ENCODE data around the gene ATG16L2. TPM values are rescaled to one million over a fixed set of nuclear protein-coding genes. Genes with fewer than 3 reads are reported as not detected.

The ATG16L2 gene
- total and polyA plus RNA-seq, 2 donors (not counting 3 experiments of a cell fraction or from before 2014, with no cell fraction given): 26.5 to 30.5 TPM

GRCh38 chr11:72872012-72872411, 57.8 kb downstream of the ATG16L2 start:
- dilution Hi-C loops (cut with MboI; ENCODE audit: extremely low pct_ligation_motif_present, low sequenced_read_pairs): no loop called here
- DNase-seq (ENCODE audit: low read depth, low spot score): no peak
- H3K9me3 ChIP-seq (replicated peaks; ENCODE audit: control insufficient read depth, insufficient read depth, low read length): no peaks in the 10 kb centered on the region

GRCh38 chr11:72875736-72876135, 61.5 kb downstream of the ATG16L2 start:
- H2AFZ ChIP-seq (ENCODE audit: low read depth, low read length): no peak overlapping the region
- H4K20me1 ChIP-seq (replicated peaks; ENCODE audit: control insufficient read depth, extremely low read depth, insufficient read depth, low read length): no peaks in the 10 kb centered on the region
- no peaks in the 10 kb centered on the region for H3K79me2 ChIP-seq (ENCODE audit: control insufficient read depth, insufficient read depth, low read length)
- peaks cover 2 to 3% of the 10 kb centered on the region in 2 experiments for H3K36me3 ChIP-seq (ENCODE audit: control insufficient read depth in 2 of 2, extremely low read depth in 1 of 2, insufficient read depth in 2 of 2, low read length in 2 of 2)
- no TSS peak for BruUV-seq (replicated peaks)
- FAIRE-seq: no peak
- no peak overlapping the region for H3K4me2 ChIP-seq (ENCODE audit: insufficient read depth, low read length)
- intact Hi-C loops (cut with micrococcal nuclease): no loop called here
- H3K9me3 ChIP-seq (replicated peaks; ENCODE audit: control insufficient read depth, insufficient read depth, low read length): no peaks in the 10 kb centered on the region
- no peaks in the 10 kb centered on the region for H3K27me3 ChIP-seq (ENCODE audit: control insufficient read depth in 2 of 2, insufficient read depth in 2 of 2, low read length in 2 of 2)
- POLR2A ChIA-PET: interaction anchor here (0.6 to 0.9 kb wide), 2 partner anchors 34 to 237 kb away, joined by 3 to 4 read pairs; no protein-coding TSS in a partner anchor
- no peak overlapping the region for H3K9ac ChIP-seq (replicated peaks; ENCODE audit: extremely low read depth, insufficient read depth, low read length)
- no peak for TF ChIP-seq JUN (IDR thresholded peaks at IDR 0.05; ENCODE audit: borderline replicate concordance, insufficient read depth, insufficient read length, low read depth)
- no peak for TF ChIP-seq CTCF (IDR thresholded peaks at IDR 0.05; ENCODE audit: extremely low read depth in 1 of 2, insufficient read depth in 1 of 2, low read depth in 1 of 2, low read length in 2 of 2)
- TF ChIP-seq MYC (IDR thresholded peaks at IDR 0.05; ENCODE audit: low read depth, low read length): no peak
- no peak for TF ChIP-seq GATA2 (IDR thresholded peaks at IDR 0.05; ENCODE audit: insufficient read depth, insufficient read length, low read depth, low read length)
- no peak for TF ChIP-seq EZH2 (IDR thresholded peaks at IDR 0.05; ENCODE audit: borderline replicate concordance, low read depth, low read length, severe bottlenecking)
- TF ChIP-seq POLR2A (IDR thresholded peaks at IDR 0.05; ENCODE audit: low read depth, low read length): no peak
- TF ChIP-seq MAX (IDR thresholded peaks at IDR 0.05; ENCODE audit: insufficient read depth, insufficient read length): no peak
- TF ChIP-seq POLR2AphosphoS5 (IDR thresholded peaks at IDR 0.05; ENCODE audit: insufficient read depth, low read depth, low read length): no peak
- TF ChIP-seq FOS (IDR thresholded peaks at IDR 0.05; ENCODE audit: borderline replicate concordance, insufficient read depth, low read length): no peak
- H3K9me1 ChIP-seq (replicated peaks; ENCODE audit: control insufficient read depth, extremely low read depth, insufficient read depth, low read length): no peaks in the 10 kb centered on the region
- H3K4me1 ChIP-seq (ENCODE audit: control insufficient read depth, extremely low read depth, insufficient read depth, low read length): no peaks in the 10 kb centered on the region
- dilution Hi-C loops (cut with MboI; ENCODE audit: extremely low pct_ligation_motif_present, low sequenced_read_pairs): no loop called here
- no peak overlapping the region for H3K27ac ChIP-seq (ENCODE audit: insufficient read depth, low read depth, low read length)
- DNase-seq (ENCODE audit: low read depth, low spot score): no peak
- CTCF ChIA-PET: interaction anchor here (0.9 kb wide), 1 partner anchor 22 kb away, joined by 4 read pairs; no protein-coding TSS in a partner anchor
- no peak overlapping the region for H3K4me3 ChIP-seq (replicated peaks in 1 of 3; ENCODE audit: insufficient read depth in 1 of 3, low read depth in 1 of 3, low read length in 3 of 3)

More at GRCh38 chr11:72872012-72872411, 57.8 kb downstream of the ATG16L2 start:
- Histone ChIP-seq H4K20me1 (replicated peaks; ENCODE audit: control insufficient read depth, extremely low read depth, insufficient read depth, low read length) (no peaks in the 10 kb centered on the region), H3K4me1 (ENCODE audit: control insufficient read depth, extremely low read depth, insufficient read depth, low read length) (peaks cover 9% of the 10 kb centered on the region), H3K27ac (ENCODE audit: insufficient read depth, low read depth, low read length) (no peak overlapping the region), H3K36me3 (ENCODE audit: control insufficient read depth in 2 of 2, extremely low read depth in 1 of 2, insufficient read depth in 2 of 2, low read length in 2 of 2) (peaks cover 3 to 6% of the 10 kb centered on the region in 2 experiments), H3K79me2 (ENCODE audit: control insufficient read depth, insufficient read depth, low read length) (no peaks in the 10 kb centered on the region), H3K4me2 (ENCODE audit: insufficient read depth, low read length) (no peak overlapping the region), H3K27me3 (ENCODE audit: control insufficient read depth in 2 of 2, insufficient read depth in 2 of 2, low read length in 2 of 2) (no peaks in the 10 kb centered on the region), H2AFZ (ENCODE audit: low read depth, low read length) (no peak overlapping the region), H3K9me1 (replicated peaks; ENCODE audit: control insufficient read depth, extremely low read depth, insufficient read depth, low read length) (no peaks in the 10 kb centered on the region), H3K4me3 (replicated peaks in 1 of 3; ENCODE audit: insufficient read depth in 1 of 3, low read depth in 1 of 3, low read length in 3 of 3) (no peak overlapping the region), H3K9ac (replicated peaks; ENCODE audit: extremely low read depth, insufficient read depth, low read length) (no peak overlapping the region)
- no peak for TF ChIP-seq MYC (IDR thresholded peaks at IDR 0.05; ENCODE audit: low read depth, low read length)
- no peak for FAIRE-seq
- no TSS peak for BruUV-seq (replicated peaks)
- intact Hi-C loops (cut with micrococcal nuclease): no loop called here
- ChIA-PET POLR2A (no interaction called here), CTCF (interaction anchor here (1.0 to 1.7 kb wide), 3 partner anchors 14 to 306 kb away, joined by 3 to 4 read pairs (median 3); no protein-coding TSS in a partner anchor)

Measured in endothelial cell of umbilical vein (primary cell).